GM12891 (cell line): ENCODE data around the gene SOBP.

Experiments
- POLR2A ChIP-seq: IDR thresholded peaks from 2 replicates; pipeline ENCODE4 v1.6.1; 2011; ENCODE audit warnings: low read depth, low read length, control low read depth
- POLR2AphosphoS5 ChIP-seq: IDR thresholded peaks from 2 replicates; pipeline ENCODE4 v1.6.1; 2011; ENCODE audit warnings: low read depth, low read length, control low read depth
- SPI1 ChIP-seq: IDR thresholded peaks from 2 replicates; pipeline ENCODE4 v1.6.1; 2011; ENCODE audit warnings: low read depth, low read length, control low read depth
- TAF1 ChIP-seq: IDR thresholded peaks from 2 replicates; pipeline ENCODE4 v1.6.1; 2011; ENCODE audit warnings: low read depth, low read length, control low read depth

DNA sequence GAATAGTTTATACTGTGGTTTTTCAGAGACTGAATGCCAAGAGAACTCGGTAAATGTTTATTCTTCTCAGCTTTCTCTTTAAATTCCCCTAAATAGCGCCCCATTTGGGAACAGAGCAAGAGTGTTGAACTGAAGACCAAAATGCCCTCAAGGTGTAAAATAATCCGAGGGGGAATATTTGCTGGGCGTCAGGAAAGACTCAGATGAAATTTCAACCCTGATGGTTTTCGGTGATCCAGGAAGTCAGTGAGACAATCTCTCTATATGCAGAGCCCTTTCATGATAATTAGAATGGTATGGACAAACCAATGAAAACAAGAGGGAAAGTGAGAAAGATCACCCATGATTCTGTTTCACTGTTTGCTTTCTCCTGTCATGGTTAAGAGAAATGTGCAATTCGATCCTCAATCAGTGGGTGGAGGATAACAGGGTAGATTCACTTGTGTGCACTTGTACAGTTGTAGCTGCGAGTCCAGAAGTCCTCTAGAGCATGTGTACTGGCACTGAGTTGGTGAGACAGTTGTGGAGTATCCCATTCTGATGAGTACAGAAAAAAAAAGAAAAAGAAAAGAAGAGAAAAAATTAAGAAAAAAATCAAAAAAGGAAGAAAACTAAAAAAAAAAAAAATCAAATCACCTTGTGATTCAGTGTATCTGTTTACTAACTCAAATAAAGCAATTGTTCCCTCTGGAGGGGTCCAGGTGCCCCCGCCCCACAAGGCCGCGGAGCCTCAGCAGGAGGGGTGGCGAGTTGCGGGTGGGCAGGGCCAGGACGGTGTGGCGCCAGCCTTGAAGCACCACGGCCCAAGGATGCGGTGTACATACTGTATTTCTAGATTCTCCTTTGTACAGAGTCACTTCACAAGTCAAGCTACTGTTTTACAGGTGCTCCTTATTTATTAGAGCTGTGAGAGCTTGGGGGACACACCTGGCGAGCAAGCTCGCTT lies 169.3 kb downstream of the SOBP start:
- no peak for TF ChIP-seq POLR2AphosphoS5
- no peak for TF ChIP-seq SPI1
- no peak for TF ChIP-seq POLR2A
- TF ChIP-seq TAF1: no peak
